ENCODE results near the gene OR5T3.
"Not testable (repeated sequence)": the region's sequence is repeated elsewhere in the genome, so short reads cannot be mapped to it uniquely, and the experiment has no call there.

Gene OR5T3

GRCh38 chr11:56251954-56252353 is at the start of gene OR5T3:
Gene OR5T3 (plus strand): TSS chr11:56252254. CDS start chr11:56252254, 0 bp downstream.
- DNase-seq (ENCODE audit: low read depth): no peak

- DNase-seq (ENCODE audit: low read depth): no peak
Measured at GRCh38 chr11:56207790-56208189, 44.3 kb upstream of the OR5T3 start.

DNA sequence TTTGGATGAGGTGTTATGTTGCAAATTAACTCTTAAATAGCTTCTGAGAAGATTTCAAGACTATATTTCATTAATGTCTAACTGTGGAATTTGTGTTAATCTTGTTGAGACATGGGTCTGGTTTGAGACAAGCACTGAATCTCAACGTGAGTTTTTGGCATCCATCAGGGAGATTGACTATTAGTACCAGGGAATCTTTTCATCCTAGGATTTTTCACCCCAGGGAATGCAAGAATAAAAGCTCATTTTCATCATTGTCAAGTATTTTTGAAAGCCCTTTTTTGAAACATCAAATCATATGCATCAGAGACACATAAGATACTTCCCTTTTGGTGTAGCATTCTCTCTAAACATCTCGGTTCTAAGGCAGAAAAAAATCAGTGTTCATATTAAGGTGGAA is 37.5 kb upstream of the OR5T3 start:
- no peak for DNase-seq (ENCODE audit: low read depth)

- DNase-seq (ENCODE audit: low read depth): not testable (repeated sequence)
Measured at GRCh38 chr11:56219735-56220134, 32.3 kb upstream of the OR5T3 start.

DNA sequence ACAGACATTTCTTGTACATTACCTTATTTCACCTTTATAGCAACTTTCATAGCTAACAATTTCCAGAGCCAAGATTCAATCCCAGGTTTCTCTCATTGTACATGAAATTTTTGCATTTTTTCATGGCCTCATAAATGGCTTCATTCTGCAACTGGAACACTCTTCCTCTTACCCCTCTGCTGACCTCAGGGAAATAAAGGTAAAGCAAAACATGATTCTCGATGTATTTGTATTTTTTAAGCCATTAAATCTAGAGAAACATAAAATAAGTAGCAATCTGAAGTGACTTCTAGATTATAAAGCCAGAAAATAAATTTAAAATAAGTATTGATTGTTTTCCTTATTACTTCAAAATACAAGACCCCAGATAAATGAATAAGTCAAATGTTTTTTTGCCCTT is 17.9 kb upstream of the OR5T3 start, which contains the start of gene OR5T2:
OR5T2 (minus strand) TSS at position 101 of the 400 bp plus-strand sequence. CDS start 1,193 bp downstream, outside the sequence.
- DNase-seq (ENCODE audit: low read depth): no peak

GRCh38 chr11:56271092-56271491 is 19.0 kb downstream of the OR5T3 start:
- no peak for DNase-seq (ENCODE audit: low read depth)

DNA sequence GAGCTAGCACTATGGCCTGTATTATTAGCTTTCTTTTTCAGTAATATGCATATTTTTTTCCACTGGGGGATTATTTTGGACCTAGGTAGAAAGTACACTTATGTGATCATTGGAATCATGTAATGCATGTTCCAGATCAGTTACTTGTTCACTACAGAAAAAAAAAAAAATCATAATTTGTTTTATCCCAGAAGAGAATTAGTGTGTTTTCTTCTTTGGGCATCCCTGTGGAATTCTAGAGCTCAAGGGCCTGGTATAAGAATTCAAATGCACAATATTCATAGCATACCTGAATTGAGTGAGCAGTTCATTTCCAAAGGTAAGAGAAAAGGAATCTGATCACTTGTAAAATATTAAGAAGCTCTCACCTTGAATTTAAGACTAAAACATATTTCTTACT is 21.8 kb downstream of the OR5T3 start, which contains the start of gene OR5T1:
OR5T1 (plus strand) TSS at position 301 of the 400 bp plus-strand sequence. CDS start 1,485 bp downstream, outside the sequence.
- DNase-seq (ENCODE audit: low read depth): no peak

GRCh38 chr11:56292154-56292553 is 40.1 kb downstream of the OR5T3 start, which contains the start of gene OR8H1:
Gene OR8H1 (minus strand): TSS chr11:56292254. CDS start chr11:56291062, 1,192 bp downstream.
- DNase-seq (ENCODE audit: low read depth): no peak

DNA sequence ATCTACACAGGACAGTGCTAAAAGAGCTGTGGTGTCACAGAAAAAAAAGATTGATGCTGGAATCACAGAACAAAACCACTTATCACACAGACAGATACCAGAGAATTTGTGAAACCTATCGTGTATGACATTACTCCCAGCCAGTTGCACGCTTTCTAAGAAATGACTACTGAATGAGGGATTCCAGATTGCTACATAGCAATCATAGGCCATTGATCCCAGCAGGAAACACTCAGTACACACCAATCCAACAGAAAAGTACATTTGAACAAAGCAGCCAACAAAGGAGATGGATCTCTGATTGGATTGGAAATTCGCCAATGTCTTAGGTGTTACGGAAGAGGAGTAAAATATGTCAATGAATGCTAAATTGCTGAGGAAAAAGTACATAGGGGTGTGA is 44.8 kb downstream of the OR5T3 start:
- DNase-seq (ENCODE audit: low read depth): no peak
